PC-3 (cell line): ENCODE measurements around the gene ISM1. TPM values are rescaled to one million over a fixed set of nuclear protein-coding genes. Genes with fewer than 3 reads are reported as not detected.

Experiments
- ATAC-seq: fragments of 200-7000 bp; cut with Tn5 transposase; 2 replicates; pipeline ENCODE4 v1.9.1; 2020; ENCODE audit warnings: mild to moderate bottlenecking, moderate library complexity
- BruUV-seq: library from RNA; stranded (reverse); fragments of 400-500 nt; replicated peaks from 2 replicates; lab custom pipeline; 2021; lab: Mats Ljungman, UMichigan
- CTCF ChIA-PET: fragments of 300-600 bp; sonication (Branson Sonifier 250); formaldehyde crosslinking; loops from one replicate; lab custom pipeline; 2022; ENCODE audit warnings: antibody characterized with exemption; lab: Charles Lee
- POLR2A ChIA-PET: fragments of 300-600 bp; sonication (Branson Sonifier 250); formaldehyde crosslinking; loops from one replicate; lab custom pipeline; 2022; ENCODE audit warnings: antibody characterized with exemption; ENCODE audit not compliant: unreplicated experiment; lab: Charles Lee
- DNase-seq: peaks from one replicate; pipeline ENCODE4 v3.0.0-alpha.2; 2015
- H2AFZ ChIP-seq: fragments of 300-600 bp; sonication (generic); 2 replicates; pipeline ENCODE4 v1.6.0; 2016; ENCODE audit warnings: antibody characterized with exemption, low read length
- H3F3A ChIP-seq: fragments of 300-600 bp; sonication (generic); one replicate; pipeline ENCODE4 v1.6.0; 2017; ENCODE audit warnings: antibody characterized with exemption, low read length, control low read depth, mild to moderate bottlenecking; ENCODE audit not compliant: unreplicated experiment
- H3K27ac ChIP-seq: fragments of 300-600 bp; sonication (generic); 2 replicates; pipeline ENCODE4 v1.5.1; 2016; ENCODE audit warnings: mild to moderate bottlenecking, low read length
- H3K27me3 ChIP-seq: fragments of 300-600 bp; sonication (generic); 2 replicates; pipeline ENCODE4 v1.6.1; 2016; ENCODE audit warnings: low read length, mixed read lengths
- H3K36me3 ChIP-seq: fragments of 300-600 bp; sonication (generic); 2 replicates; pipeline ENCODE4 v1.6.1; 2016; ENCODE audit warnings: low read depth, mixed run types, low read length, mixed read lengths
- H3K4me1 ChIP-seq: fragments of 300-600 bp; sonication (generic); 2 replicates; pipeline ENCODE4 v1.5.1; 2016; ENCODE audit warnings: low read length; ENCODE audit not compliant: insufficient read depth
- H3K4me2 ChIP-seq: fragments of 300-600 bp; sonication (generic); 2 replicates; pipeline ENCODE4 v1.6.0; 2016; ENCODE audit warnings: low read length
- H3K4me3 ChIP-seq: fragments of 300-600 bp; sonication (generic); 2 replicates; pipeline ENCODE4 v1.5.1; 2016; ENCODE audit warnings: mild to moderate bottlenecking, low read length, mixed read lengths
- H3K79me2 ChIP-seq: fragments of 300-600 bp; sonication (generic); 2 replicates; pipeline ENCODE4 v1.6.1; 2017; ENCODE audit warnings: low read length, mixed read lengths
- H3K9ac ChIP-seq: fragments of 300-600 bp; sonication (generic); 2 replicates; pipeline ENCODE4 v1.6.0; 2016; ENCODE audit warnings: mild to moderate bottlenecking, low read length
- H3K9me2 ChIP-seq: fragments of 300-600 bp; sonication (generic); replicated peaks from 2 replicates; pipeline ENCODE4 v1.6.1; 2016; ENCODE audit warnings: mixed run types, low read length, mixed read lengths
- H3K9me3 ChIP-seq: fragments of 300-600 bp; sonication (generic); 2 replicates; pipeline ENCODE4 v1.6.1; 2016; ENCODE audit warnings: low read length, mixed read lengths
- H4K20me1 ChIP-seq: fragments of 300-600 bp; sonication (generic); 2 replicates; pipeline ENCODE4 v1.6.1; 2016; ENCODE audit warnings: low read length, mixed read lengths
- EZH2 ChIP-seq: fragments of 300-600 bp; sonication (generic); IDR thresholded peaks from one replicate; pipeline ENCODE4 v1.6.1; 2017; ENCODE audit warnings: antibody characterized with exemption, mild to moderate bottlenecking, low read length; ENCODE audit not compliant: unreplicated experiment
- EZH2phosphoT487 ChIP-seq: fragments of 300-600 bp; sonication (generic); IDR thresholded peaks from 2 replicates; pipeline ENCODE4 v1.6.1; 2018; ENCODE audit warnings: mild to moderate bottlenecking, antibody characterized with exemption, low read length, borderline replicate concordance
- intact Hi-C: fragments of 100-400 bp; cut with micrococcal nuclease; formaldehyde crosslinking; loops from 2 replicates; pipeline ENCODE4 v1.9.0; 2023
- total RNA-seq: library from RNA; depleted of rRNA; stranded (reverse); fragments of >200 nt; gene quantifications from 2 replicates; pipeline ENCODE4 v1.2.3, GENCODE V29; 2014
- TF ChIP-seq, protein P1 (sequence below): fragments of 300-600 bp; sonication (generic); conservative IDR thresholded peaks from 2 replicates; pipeline ENCODE4 v1.5.1; 2017; ENCODE audit warnings: antibody characterized with exemption, low read depth, mild to moderate bottlenecking, low read length

The ISM1 gene
- total RNA-seq, 1 experiment from 2014 or later, result not detected

DNA sequence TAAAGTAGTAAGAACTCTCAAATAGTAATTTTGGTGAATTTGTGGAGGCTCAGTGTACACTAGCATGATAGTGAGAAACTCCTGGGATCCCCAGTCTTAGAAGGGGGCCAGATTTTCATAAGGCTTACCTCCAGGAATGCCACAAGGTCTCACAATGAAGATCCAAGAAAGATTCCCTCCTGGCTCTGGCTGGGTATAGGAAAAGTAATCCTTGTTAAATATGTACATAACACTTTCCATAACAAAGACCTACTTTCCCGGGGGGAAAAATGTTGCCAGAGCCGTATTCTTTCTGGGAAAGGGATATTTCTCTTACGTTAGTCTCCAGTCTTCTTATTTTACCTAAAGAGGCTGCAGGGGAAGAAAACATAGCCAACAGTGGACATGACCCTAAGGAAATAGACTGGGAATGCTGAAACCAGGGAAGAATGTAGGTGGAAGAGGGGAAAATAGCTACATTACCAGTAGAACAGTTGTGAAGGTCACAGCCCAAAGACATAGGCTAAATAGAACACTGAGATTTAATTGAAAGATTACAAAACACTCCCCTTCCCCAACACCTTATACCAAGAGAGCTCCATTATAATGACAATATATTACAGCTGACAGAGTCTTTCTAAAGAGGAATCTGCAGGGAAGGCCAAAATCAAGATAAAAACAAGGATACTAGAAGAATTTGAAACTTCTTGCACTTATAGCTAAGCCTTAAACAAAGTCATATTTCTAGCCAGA, 34.9 kb upstream of the ISM1 start:
- no peaks in the 10 kb centered on the region for H3K36me3 ChIP-seq
- 0 out of 2 replicates have a peak, but pooled peaks cover 4% of the 10 kb centered on the region for H3K9me3 ChIP-seq
- H4K20me1 ChIP-seq, result no peaks in the 10 kb centered on the region
- no peak for TF ChIP-seq EZH2
- TF ChIP-seq EZH2phosphoT487, result no peak
- TF ChIP-seq, protein P1, sequence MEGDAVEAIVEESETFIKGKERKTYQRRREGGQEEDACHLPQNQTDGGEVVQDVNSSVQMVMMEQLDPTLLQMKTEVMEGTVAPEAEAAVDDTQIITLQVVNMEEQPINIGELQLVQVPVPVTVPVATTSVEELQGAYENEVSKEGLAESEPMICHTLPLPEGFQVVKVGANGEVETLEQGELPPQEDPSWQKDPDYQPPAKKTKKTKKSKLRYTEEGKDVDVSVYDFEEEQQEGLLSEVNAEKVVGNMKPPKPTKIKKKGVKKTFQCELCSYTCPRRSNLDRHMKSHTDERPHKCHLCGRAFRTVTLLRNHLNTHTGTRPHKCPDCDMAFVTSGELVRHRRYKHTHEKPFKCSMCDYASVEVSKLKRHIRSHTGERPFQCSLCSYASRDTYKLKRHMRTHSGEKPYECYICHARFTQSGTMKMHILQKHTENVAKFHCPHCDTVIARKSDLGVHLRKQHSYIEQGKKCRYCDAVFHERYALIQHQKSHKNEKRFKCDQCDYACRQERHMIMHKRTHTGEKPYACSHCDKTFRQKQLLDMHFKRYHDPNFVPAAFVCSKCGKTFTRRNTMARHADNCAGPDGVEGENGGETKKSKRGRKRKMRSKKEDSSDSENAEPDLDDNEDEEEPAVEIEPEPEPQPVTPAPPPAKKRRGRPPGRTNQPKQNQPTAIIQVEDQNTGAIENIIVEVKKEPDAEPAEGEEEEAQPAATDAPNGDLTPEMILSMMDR, result no peak
- no peaks in the 10 kb centered on the region for H3K9me2 ChIP-seq
- H3K27ac ChIP-seq, result no peak overlapping the region
- H3K4me2 ChIP-seq, result no peak overlapping the region
- peaks cover 51% of the 10 kb centered on the region for H3K27me3 ChIP-seq
- DNase-seq (no peak), ATAC-seq (no peak)
- ChIA-PET CTCF (no interaction called here), POLR2A (no interaction called here)
- no peaks in the 10 kb centered on the region for H3K79me2 ChIP-seq
- no peak overlapping the region for H3K9ac ChIP-seq
- no peak overlapping the region for H2AFZ ChIP-seq
- H3K4me3 ChIP-seq, result no peak overlapping the region
- no peaks in the 10 kb centered on the region for H3F3A ChIP-seq
- BruUV-seq, result no TSS peak
- intact Hi-C loops, result no loop called here
- H3K4me1 ChIP-seq, result no peaks in the 10 kb centered on the region

DNA sequence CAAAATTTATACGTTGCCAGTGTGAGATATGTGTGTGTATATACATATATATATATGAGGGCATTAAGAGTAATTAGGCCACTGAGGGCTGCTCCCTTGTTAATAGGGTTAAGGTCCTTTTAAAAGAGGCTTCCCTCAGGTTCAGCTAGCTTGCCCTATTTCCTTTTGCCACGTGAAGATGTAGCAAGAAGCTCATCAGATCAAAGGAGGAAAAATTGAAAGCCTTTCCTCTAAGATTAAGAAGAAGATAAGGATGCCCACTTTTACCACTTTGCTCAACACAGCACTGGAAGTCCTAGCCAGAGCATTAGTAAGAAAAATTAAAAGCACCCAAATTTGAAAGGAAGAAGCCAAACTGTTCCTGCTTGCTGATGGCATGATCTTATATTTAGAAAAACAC, 33.2 kb upstream of the ISM1 start:
- Histone ChIP-seq H3K36me3 (no peaks in the 10 kb centered on the region), H3K4me2 (no peak overlapping the region), H3K9me2 (no peaks in the 10 kb centered on the region), H3K4me3 (no peak overlapping the region), H2AFZ (no peak overlapping the region), H3F3A (no peaks in the 10 kb centered on the region), H3K27me3 (peaks cover 48% of the 10 kb centered on the region), H3K27ac (no peak overlapping the region), H3K9me3 (0 out of 2 replicates have a peak, but pooled peaks cover 4% of the 10 kb centered on the region), H3K4me1 (no peaks in the 10 kb centered on the region), H3K9ac (no peak overlapping the region), H4K20me1 (no peaks in the 10 kb centered on the region), H3K79me2 (no peaks in the 10 kb centered on the region)
- DNase-seq, result no peak
- intact Hi-C loops, result no loop called here
- ChIA-PET CTCF (no interaction called here), POLR2A (no interaction called here)
- no peak for ATAC-seq
- TF ChIP-seq, protein P1, result no peak
- TF ChIP-seq EZH2phosphoT487 (no peak), EZH2 (no peak)
- no TSS peak for BruUV-seq

DNA sequence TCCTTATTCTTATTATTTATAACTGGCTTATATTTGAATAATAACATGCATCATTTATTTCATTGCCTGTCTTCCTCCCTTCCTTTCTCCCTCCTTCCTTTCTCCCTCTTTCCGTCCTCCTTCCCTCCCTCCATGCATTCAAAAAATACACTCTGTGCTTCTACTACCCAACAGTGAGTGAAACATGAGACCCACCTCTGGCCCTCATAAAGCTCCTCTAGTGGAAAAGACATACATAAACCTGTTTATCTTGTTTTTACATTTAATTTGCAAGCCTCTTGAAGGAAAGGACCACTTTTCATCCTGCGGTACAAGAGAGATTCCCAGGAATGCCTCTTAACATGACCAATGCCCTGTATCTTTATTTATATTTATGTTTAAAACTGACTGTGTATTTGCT, 21.8 kb upstream of the ISM1 start:
- Histone ChIP-seq H3K4me2 (no peak overlapping the region), H3K79me2 (no peaks in the 10 kb centered on the region), H3F3A (no peaks in the 10 kb centered on the region), H3K27me3 (peaks cover 44% of the 10 kb centered on the region), H2AFZ (no peak overlapping the region), H3K36me3 (no peaks in the 10 kb centered on the region), H3K9me2 (no peaks in the 10 kb centered on the region), H3K4me3 (no peak overlapping the region), H4K20me1 (no peaks in the 10 kb centered on the region), H3K4me1 (no peaks in the 10 kb centered on the region), H3K9ac (no peak overlapping the region), H3K9me3 (no peaks in the 10 kb centered on the region), H3K27ac (no peak overlapping the region)
- DNase-seq, result no peak
- POLR2A ChIA-PET, result no interaction called here
- intact Hi-C loops, result no loop called here
- no peak for ATAC-seq
- TF ChIP-seq, protein P1, result no peak
- no peak for TF ChIP-seq EZH2
- no peak for TF ChIP-seq EZH2phosphoT487
- BruUV-seq, result no TSS peak
- CTCF ChIA-PET, result no interaction called here
